Stimulated activated CD8-positive, alpha-beta memory T cell treated with anti-CD3 and anti-CD28 coated beads, Interleukin-7, amount 100 ng/mL, for 4 hours (primary cell): Measurements from ENCODE around the gene ARSG.
"Not testable (repeated sequence)": the region's sequence is repeated elsewhere in the genome, so short reads cannot be mapped to it uniquely, and the experiment has no call there.

Source experiments
- DNase-seq, 2 donors: peaks; one replicate each; pipeline ENCODE4 v3.0.0-alpha.2; 2020; ENCODE audit warnings: low read depth in 2 of 2

The ARSG gene

DNA sequence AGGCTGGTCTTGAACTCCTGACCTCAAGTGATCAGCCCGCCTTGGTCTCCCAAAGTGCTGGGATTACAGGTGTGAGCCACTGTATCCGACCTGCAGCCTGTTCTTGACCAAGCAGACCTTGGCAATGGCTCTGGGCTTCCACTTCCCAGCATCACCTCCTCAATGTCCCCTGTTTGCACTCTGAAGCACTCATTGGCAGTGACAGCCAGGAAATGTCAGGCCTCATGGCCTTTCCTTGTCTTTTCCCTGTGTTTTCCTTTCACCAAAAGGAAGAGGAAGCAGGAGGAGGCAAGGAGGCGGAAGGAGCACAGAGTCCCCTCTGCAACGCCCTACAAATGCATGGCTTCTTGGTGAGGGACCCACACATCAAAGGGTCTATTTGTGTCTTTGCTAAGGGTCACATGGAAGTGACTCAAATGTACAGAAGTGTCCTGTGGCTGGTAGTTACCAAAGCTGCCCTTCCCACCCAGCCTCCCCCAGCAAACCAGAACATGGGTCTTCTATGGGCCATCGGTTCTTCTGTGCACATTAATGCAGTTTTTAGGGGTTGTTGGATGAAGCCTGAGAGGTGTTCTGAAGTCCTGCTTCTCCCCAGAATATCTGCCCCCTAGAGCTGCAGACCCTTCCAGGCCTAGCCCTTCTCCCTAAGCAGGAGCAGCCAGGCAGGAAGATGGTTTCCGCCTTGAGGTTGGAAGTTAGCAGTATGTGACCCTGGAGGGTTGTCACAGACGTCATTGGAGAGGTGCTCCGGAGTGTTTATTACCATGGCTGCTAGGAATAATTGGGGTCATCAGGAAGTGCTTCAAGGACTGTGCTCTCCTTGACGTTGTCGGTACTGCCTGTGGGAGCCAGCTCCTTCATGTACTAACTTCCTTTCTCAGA is 105.2 kb downstream of the ARSG start:
- DNase-seq = no peak

DNA sequence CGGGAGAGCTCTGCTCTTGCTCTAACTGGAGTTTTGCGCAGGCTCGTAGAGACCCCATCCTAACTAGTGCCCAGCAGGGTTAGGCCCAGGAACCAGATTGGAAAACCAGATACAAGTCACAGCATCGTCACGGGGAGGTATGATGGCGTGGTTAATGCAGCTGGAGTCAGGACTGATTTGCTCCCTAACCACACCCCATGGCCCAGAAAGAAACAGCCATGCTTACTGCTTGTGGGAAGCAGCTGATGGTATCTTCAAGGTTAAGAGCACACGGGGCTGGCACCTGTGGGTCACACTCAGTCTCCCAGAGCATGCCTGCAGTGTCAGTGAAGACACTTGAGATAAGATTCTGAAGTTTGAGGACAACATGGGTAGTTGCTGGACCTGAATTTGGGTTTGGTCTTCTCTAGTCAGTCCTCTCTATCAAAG is 105.8 kb downstream of the ARSG start:
- no peak for DNase-seq

DNA sequence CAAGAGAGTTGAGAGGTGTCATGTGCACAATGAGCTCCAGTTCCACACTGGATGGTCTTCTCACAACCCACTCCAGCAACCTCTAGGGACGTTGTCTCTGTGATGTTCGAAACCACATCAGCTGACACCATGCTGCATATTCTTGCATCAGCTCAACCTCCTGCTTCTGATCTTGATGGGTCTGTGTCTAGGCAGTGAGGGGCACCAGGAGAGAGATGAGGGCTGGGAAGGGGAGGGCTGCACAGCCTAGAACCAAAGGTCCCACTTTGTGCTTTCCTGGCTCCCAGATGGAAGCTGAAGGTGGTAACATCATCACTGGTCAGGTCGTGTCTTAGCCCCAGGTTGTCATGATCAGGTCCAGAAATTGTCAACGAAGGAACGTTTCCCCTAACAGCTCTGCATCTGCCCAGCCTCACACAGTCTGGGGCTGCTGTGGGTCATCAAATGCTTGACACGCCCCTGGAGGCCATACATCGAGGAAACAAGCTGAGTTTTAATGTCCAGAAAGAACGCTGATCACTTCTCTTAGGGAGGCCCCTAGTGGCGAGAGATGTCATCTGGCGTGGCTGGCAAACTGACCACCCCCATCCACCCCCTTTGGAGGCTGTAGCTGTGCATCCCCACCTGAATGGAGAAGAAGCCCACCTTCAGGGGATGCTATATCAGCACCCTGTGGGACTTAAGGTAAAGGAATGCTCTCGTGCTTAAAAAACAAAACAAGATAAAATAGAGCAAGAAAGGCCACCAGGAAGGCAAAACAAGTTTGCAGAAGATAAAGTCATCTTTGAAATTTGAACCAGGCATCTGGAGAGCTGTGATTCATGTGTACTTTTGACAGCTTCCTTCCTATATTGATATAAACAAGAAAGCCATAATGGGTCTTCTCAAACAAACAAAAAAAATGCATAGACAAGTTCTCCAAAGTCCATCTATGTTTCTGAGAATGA is 107.7 kb downstream of the ARSG start:
- DNase-seq = peak in 1 of 2 donors; percentile 7

DNA sequence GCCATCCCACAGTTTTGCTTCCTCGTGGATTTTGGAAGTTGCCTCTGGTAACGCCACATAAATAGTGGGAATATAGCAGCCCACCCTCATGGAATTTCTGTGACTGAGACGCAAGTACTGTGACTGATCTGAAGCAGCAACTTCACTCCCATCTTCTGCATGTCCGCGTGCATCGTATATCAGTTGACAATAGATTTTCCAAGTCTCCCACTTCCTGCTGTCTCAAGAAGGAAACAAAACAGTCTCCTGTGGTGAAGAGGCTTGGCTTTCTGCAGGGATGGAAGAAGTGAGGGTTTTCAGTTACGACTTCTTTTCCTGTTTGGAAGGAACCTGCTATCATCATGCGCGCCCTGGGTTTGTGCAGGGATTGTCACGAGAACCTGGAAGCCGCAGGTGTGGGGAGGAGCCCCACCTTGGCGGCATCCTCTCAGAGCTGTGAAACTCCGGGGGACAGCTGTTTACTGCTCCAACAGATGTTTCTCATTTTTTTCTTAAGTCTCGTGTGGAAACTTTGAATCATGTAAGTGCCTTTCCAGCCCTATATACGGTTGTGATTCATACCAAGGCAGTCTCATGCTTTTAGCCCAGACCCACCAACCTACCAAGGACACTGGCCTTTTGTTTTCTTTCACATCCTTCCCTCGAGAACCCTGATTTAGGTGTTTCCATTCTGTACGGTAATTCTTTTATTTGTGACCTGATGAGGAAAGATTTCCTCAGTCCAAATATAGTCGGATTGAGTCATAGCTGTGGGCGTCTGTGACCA is 108.5 kb downstream of the ARSG start:
- no peak for DNase-seq

DNA sequence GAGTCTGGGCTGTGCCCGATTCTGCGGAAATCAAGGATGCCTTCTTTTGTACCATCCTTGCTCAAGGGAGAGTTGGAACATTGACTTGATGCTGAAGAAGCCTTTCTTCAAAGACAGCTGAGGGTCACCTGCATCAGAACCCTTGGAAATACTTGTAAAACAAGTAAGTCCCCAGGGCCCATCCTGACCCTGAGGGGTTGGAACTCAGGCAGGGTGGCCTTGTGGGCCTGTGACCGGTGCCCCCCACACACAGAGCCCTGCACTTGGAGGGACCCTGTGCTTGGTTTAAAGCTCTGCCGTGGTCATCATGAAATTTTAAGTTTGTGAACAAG is 109.1 kb downstream of the ARSG start:
- no peak for DNase-seq

DNA sequence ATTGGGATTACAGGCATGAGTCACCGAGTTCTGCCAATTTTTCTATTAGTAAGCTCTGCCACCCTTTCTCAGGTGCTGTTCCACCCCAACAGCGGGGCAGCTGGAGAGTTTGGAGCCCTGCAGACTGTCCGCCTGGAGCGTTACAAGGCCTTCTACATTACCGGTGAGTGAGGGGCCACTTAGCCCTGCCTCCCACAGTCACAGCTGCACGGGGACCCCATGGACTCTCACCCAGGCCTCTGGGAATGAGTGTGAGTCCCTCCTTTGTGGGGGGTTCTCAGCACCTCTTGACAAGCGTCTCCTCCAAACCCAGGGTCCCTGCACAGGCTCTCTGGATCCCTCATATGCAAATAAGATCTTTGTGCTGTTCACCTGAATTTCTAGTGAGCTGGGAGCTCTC is 110.0 kb downstream of the ARSG start:
- no peak for DNase-seq

DNA sequence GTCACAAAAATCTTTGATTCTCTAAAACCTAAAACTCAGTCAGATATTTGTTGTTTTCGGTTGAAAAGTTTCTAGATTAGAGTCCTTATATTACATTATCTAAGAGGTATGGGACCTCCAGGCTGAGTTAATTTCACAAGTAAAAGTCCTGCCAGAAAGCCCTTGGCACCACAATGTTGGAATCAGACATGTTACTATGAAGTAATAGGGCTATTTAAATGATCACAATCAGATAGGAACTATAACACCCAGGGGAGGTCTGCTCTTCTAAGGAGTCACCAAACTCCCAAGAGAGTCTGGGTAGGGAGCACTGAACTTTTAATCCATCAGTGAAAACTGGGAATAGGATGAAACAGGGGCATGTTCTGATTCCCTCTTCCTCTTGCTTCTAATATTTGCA is 111.8 kb downstream of the ARSG start:
- no peak for DNase-seq

DNA sequence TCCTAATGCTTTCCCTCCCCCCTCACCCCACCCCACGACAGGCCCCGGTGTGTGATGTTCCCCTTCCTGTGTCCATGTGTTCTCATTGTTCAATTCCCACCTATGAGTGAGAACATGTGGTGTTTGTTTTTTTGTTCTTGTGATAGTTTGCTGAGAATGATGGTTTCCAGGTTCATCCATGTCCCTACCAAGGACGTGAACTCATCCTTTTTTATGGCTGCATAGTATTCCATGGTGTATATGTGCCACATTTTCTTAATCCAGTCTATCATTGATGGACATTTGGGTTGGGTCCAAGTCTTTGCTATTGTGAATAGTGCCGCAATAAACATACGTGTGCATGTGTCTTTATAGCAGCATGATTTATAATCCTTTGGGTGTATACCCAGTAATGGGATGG is 112.5 kb downstream of the ARSG start:
- DNase-seq = not testable (repeated sequence)

DNA sequence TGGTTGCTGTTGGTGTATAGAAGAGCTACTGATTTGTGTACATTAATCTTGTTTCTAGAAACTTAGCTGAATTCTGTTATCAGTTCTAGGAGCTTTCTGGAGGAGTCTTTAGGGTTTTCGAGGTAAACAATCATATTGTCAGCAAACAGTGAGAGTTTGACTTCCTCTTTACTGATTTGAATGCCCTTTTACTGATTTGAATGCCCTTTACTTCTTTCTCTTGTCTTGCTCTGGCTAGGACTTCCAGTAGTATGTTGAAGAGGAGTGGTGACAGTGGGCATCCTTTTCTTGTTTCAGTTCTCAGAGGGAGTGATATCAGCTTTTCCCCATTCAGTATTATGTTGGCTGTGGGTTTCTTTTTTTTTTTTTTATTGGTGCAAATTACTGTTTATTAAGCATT is 116.4 kb downstream of the ARSG start:
- not testable (repeated sequence) for DNase-seq

- peak; percentile 43 to 51 for DNase-seq
Observed at GRCh38 chr17:68413597-68414560, 122.6 kb downstream of the ARSG start.

- not testable (repeated sequence) for DNase-seq
Observed at GRCh38 chr17:68414901-68415300, 123.6 kb downstream of the ARSG start.

GRCh38 chr17:68417317-68417716 is 126.0 kb downstream of the ARSG start:
- DNase-seq = no peak

- no peak for DNase-seq
Observed at GRCh38 chr17:68418876-68419275, 127.6 kb downstream of the ARSG start.

DNA sequence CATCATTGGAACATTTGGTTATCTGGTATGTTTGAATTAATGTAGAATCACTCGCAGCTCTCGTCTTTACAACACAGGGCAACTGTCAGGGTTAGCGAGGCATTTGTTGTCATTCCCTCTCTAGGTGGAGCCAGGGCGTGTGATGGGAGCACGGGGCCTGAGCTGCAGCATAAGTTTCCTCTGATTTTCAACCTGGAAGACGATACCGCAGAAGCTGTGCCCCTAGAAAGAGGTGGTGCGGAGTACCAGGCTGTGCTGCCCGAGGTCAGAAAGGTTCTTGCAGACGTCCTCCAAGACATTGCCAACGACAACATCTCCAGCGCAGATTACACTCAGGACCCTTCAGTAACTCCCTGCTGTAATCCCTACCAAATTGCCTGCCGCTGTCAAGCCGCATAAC is 128.8 kb downstream of the ARSG start:
- no peak for DNase-seq

DNA sequence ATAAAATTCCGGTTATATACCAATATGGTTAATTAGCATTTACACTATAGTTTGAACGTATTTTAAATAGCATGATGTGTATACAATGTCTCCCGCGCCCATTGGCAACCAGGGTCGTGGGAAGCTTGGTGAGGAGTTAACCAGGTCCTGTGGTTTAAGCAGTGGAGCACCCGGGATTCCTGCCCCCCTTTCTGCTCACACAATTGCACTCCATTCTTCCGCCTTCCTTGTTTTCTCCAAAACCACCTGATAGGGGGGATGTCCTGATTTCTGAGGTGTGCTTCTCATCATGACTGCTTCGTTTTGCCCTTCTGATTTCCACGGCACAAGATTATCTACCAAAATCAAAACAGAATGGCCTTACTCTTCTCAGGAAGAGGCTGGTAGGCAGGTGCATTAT is 130.2 kb downstream of the ARSG start:
- DNase-seq = no peak

DNA sequence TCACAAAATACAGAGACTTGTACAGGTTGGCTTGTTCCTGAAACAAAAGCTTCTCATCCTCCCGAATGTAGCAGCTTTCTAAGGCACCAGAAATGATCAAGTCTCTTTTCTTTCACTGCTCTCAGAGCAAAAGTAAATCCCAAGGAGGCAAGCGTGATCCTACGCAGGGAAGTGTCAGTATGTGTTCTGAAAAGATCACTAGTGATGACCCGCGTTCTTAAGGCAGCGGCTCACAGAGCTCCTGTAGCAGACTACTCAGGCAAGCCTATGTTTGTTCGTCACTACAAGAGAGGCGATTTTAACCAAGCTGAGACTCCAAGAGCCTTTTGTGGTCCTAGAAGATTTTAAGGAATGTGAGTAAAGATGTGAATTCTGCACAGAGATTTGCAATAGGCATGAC is 131.5 kb downstream of the ARSG start:
- DNase-seq = no peak

GRCh38 chr17:68423251-68423650 is 132.0 kb downstream of the ARSG start:
- no peak for DNase-seq

DNA sequence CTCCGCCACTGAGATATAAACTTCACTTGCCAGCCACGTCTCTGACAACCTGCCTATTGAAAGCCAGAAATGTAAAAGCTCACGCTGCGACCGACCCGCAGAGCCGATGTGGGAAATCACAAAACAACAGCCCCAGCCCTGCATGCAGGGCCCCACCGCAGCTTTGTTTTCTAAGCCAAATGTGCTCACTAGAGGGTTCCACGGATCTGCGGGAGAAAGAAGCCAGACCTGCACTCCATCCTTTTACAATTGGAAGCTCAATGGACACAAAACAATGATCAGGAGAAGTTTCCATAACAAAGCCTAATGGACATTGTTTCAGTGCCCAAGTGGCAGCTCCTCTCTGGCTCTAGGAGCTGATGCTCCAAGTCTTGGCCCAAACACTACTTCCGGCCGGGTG is 132.9 kb downstream of the ARSG start:
- DNase-seq = no peak

DNA sequence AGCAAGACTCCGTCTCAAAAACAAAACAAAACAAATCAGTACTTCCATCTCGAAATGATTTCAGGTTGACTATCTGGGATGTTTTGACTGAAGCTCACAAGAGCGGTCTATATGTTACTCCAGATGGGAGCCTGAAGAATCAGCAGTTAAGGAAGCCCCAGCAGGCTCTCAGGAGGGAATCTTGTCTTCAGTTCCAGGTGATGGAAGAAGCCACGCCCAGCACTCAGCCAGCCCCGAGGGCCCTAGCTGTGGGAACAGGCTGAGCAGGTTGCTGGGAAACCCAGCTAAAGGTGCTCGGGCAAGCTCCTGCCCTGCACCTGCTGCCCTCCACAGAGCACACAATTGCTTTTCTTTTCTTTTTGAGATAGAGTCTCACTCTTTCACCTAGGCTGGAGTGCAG is 133.6 kb downstream of the ARSG start:
- DNase-seq = no peak

DNA sequence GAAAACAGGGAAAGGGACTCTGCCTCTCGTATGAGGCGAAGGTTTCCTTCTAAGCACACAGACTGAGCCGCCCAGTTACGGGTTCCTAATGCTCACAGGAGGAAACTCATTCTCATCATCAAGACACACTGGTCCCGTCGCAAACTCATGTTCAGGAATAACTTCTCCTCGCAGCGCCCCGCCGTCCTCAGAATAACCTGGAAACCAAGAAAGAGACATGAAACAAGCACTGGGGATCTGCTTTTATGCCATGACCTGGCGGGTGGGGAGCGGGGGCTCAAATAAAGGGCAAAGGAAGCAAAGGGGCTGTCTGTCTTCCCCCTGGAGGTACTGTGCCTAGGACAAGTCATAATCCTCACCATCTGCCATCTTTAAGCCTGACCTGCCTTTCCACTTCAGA is 134.7 kb downstream of the ARSG start:
- DNase-seq = no peak

DNA sequence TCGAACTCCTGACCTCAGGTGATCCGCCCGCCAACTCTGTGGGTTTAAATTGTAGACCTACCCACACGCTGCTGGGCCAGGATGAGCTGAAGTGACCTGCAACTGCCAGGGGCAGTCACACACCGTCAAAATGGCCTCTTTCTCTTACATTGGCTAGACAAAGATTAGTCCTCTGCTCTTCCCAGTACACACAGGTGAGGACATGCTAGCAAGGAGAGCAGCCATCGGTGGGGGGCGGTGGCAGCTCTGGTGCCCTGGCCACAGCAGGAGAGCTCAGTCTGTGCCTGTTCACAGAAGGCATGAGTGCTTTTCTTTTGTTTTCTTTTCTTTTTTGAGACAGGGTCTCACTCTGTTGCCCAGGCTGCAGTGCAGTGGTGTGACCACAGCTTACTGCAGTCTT is 136.3 kb downstream of the ARSG start:
- no peak for DNase-seq
